Mesodermal cell (in vitro differentiated cells): ENCODE measurements around the gene PUS10.
"Not testable (repeated sequence)": the region's sequence is repeated elsewhere in the genome, so short reads cannot be mapped to it uniquely, and the experiment has no call there.

Experiments
- H3K27ac ChIP-seq: 2 replicates; pipeline ENCODE4 v1.7.0; 2013; ENCODE audit warnings: mild to moderate bottlenecking, low read depth, low read length, moderate library complexity; ENCODE audit not compliant: severe bottlenecking
- H3K36me3 ChIP-seq: 2 replicates; pipeline ENCODE4 v1.7.1; 2013; ENCODE audit warnings: mild to moderate bottlenecking, low read length, moderate library complexity; ENCODE audit not compliant: control insufficient read depth, insufficient read depth
- H3K4me1 ChIP-seq: one replicate; pipeline ENCODE4 v1.7.1; 2013; ENCODE audit warnings: mild to moderate bottlenecking, low read length; ENCODE audit not compliant: insufficient read depth, control insufficient read depth, poor library complexity, severe bottlenecking
- H3K4me3 ChIP-seq: 2 replicates; pipeline ENCODE4 v1.7.0; 2013; ENCODE audit warnings: low read length, control low read depth, mild to moderate bottlenecking; ENCODE audit not compliant: insufficient read depth, poor library complexity, severe bottlenecking; ENCODE audit errors: extremely low read depth
- H3K9me3 ChIP-seq: 2 replicates; pipeline ENCODE4 v1.7.1; 2013; ENCODE audit warnings: mild to moderate bottlenecking, low read length, moderate library complexity; ENCODE audit not compliant: control insufficient read depth
- WGBS, 2 experiments: methylation state at CpG; one replicate each; pipeline ENCODE4 v1.1.5; 2013; ENCODE audit warnings: missing lambda C conversion rate in 2 of 2; ENCODE audit not compliant: insufficient coverage in 2 of 2; 5-methylcytosine and 5-hydroxymethylcytosine counted together

Gene PUS10

GRCh38 chr2:60934165-60934722 is 83.8 kb downstream of the PUS10 start:
- Histone ChIP-seq H3K9me3 (no peaks in the 10 kb centered on the region), H3K36me3 (no peaks in the 10 kb centered on the region), H3K4me1 (no peaks in the 10 kb centered on the region), H3K27ac (no peak overlapping the region), H3K4me3 (no peak overlapping the region)
- no CpG with 5 or more reads among the region's 2 CpGs for WGBS, 2 experiments

GRCh38 chr2:60932954-60933353 is 85.1 kb downstream of the PUS10 start:
- Histone ChIP-seq H3K4me3 (no peak overlapping the region), H3K36me3 (no peaks in the 10 kb centered on the region), H3K9me3 (peaks cover under 1% of the 10 kb centered on the region), H3K4me1 (no peaks in the 10 kb centered on the region), H3K27ac (no peak overlapping the region)
- no CpG with 5 or more reads among the region's 3 CpGs for WGBS, 2 experiments

- H3K27ac ChIP-seq, H3K36me3 ChIP-seq, H3K4me1 ChIP-seq, H3K9me3 ChIP-seq, H3K4me3 ChIP-seq: not testable (repeated sequence)
- 79 to 85% methylated on average over 3 to 4 of the region's 5 CpGs for WGBS, 2 experiments
Observed at GRCh38 chr2:60932061-60932460, 86.0 kb downstream of the PUS10 start.

- Histone ChIP-seq H3K36me3 (peaks cover 11% of the 10 kb centered on the region), H3K4me3 (no peak overlapping the region), H3K9me3 (peaks cover 3% of the 10 kb centered on the region), H3K4me1 (no peaks in the 10 kb centered on the region), H3K27ac (no peak overlapping the region)
- 100% methylated on average over 1 of the region's 3 CpGs for WGBS, 2 experiments
Observed at GRCh38 chr2:60926741-60927552, 91.1 kb downstream of the PUS10 start.

- Histone ChIP-seq H3K4me1 (no peaks in the 10 kb centered on the region), H3K36me3 (peaks cover 14% of the 10 kb centered on the region), H3K27ac (no peak overlapping the region), H3K4me3 (no peak overlapping the region), H3K9me3 (peaks cover 3% of the 10 kb centered on the region)
- WGBS, 2 experiments, result 70 to 81% methylated on average over 5 to 7 of the region's 7 CpGs
Observed at GRCh38 chr2:60925994-60926740, 91.9 kb downstream of the PUS10 start.

- H3K4me1 ChIP-seq, result no peaks in the 10 kb centered on the region
- no peak overlapping the region for H3K4me3 ChIP-seq
- H3K36me3 ChIP-seq, result peaks cover 11% of the 10 kb centered on the region
- no peak overlapping the region for H3K27ac ChIP-seq
- WGBS, 2 experiments, result 98 to 100% methylated on average over 6 of the region's 8 CpGs
- H3K9me3 ChIP-seq, result no peaks in the 10 kb centered on the region
Observed at GRCh38 chr2:60907329-60907728, 110.7 kb downstream of the PUS10 start.

GRCh38 chr2:60906395-60906794 is 111.7 kb downstream of the PUS10 start:
- Histone ChIP-seq H3K4me1 (no peaks in the 10 kb centered on the region), H3K36me3 (peaks cover 11% of the 10 kb centered on the region), H3K27ac (no peak overlapping the region), H3K9me3 (no peaks in the 10 kb centered on the region), H3K4me3 (no peak overlapping the region)
- 89 to 100% methylated on average over 1 of the region's 2 CpGs for WGBS, 2 experiments

- 93 to 100% methylated on average over 1 to 3 of the region's 5 CpGs for WGBS, 2 experiments
- peaks cover 11% of the 10 kb centered on the region for H3K36me3 ChIP-seq
- H3K4me3 ChIP-seq, H3K9me3 ChIP-seq, H3K27ac ChIP-seq, H3K4me1 ChIP-seq: not testable (repeated sequence)
Observed at GRCh38 chr2:60905867-60906266, 112.2 kb downstream of the PUS10 start.

- WGBS, 2 experiments, result 93 to 96% methylated on average over 5 of the region's 6 CpGs
- not testable (repeated sequence) for H3K9me3 ChIP-seq, H3K4me1 ChIP-seq, H3K27ac ChIP-seq, H3K4me3 ChIP-seq
- H3K36me3 ChIP-seq, result peaks cover 16% of the 10 kb centered on the region
Observed at GRCh38 chr2:60901296-60901695, 116.8 kb downstream of the PUS10 start.

GRCh38 chr2:60899892-60900249 is 118.2 kb downstream of the PUS10 start:
- Histone ChIP-seq H3K9me3 (no peaks in the 10 kb centered on the region), H3K4me1 (no peaks in the 10 kb centered on the region), H3K27ac (no peak overlapping the region), H3K4me3 (no peak overlapping the region), H3K36me3 (peaks cover 16% of the 10 kb centered on the region)
- no CpG with 5 or more reads among the region's 1 CpG for WGBS, 2 experiments
